GM12878 (cell line): ENCODE measurements around the gene TRIM69. TPM values are rescaled to one million over a fixed set of nuclear protein-coding genes. Genes with fewer than 3 reads are reported as not detected.

Source experiments
- ATF7 ChIP-seq: fragments of 450-650 bp; IDR thresholded peaks from 2 replicates; pipeline ENCODE4 v1.6.1; 2016; ENCODE audit warnings: low read depth, mild to moderate bottlenecking
- BCL11A ChIP-seq: IDR thresholded peaks from 2 replicates; pipeline ENCODE4 v1.6.1; 2011; ENCODE audit warnings: low read depth, low read length
- KDM1A ChIP-seq: fragments of 200-600 bp; sonication (generic); IDR thresholded peaks from 2 replicates; pipeline ENCODE4 v1.6.1; 2016; ENCODE audit warnings: borderline replicate concordance
- NBN ChIP-seq: fragments of 450-650 bp; IDR thresholded peaks from 2 replicates; pipeline ENCODE4 v1.6.1; 2016
- NRF1 ChIP-seq: conservative IDR thresholded peaks from 2 replicates; pipeline ENCODE4 v1.6.1; 2011; ENCODE audit warnings: mild to moderate bottlenecking, low read depth, low read length, improper control_type of control experiment
- PBX3 ChIP-seq: IDR thresholded peaks from 2 replicates; pipeline ENCODE4 v1.6.1; 2011; ENCODE audit warnings: mild to moderate bottlenecking, low read depth, low read length, moderate library complexity; ENCODE audit not compliant: insufficient replicate concordance
- SUPT20H ChIP-seq: IDR thresholded peaks from 2 replicates; pipeline ENCODE4 v1.6.1; 2011; ENCODE audit warnings: low read depth, mild to moderate bottlenecking, low read length, moderate library complexity, borderline replicate concordance; ENCODE audit not compliant: control insufficient read depth
- YY1 ChIP-seq: IDR thresholded peaks from 2 replicates; pipeline ENCODE4 v1.6.1; 2011; ENCODE audit warnings: low read depth, mild to moderate bottlenecking, low read length
- ZBTB40 ChIP-seq: fragments of 450-650 bp; IDR thresholded peaks from 2 replicates; pipeline ENCODE4 v1.6.1; 2016; ENCODE audit warnings: mild to moderate bottlenecking, moderate library complexity, borderline replicate concordance
- polyA plus RNA-seq, 11 experiments: library from polyadenylated mRNA; depleted of rRNA in 4 of 11; unstranded in 6 of 11; stranded (reverse) in 5 of 11; fragments of >200 nt; fragmentation: Nextera tagmentation in 4 of 11; fragmentation: Illumina TruSeq in 1 of 11; extraction: Ambion mirVana in 4 of 11; extraction: Trizol in 1 of 11; gene quantifications; 1 replicate in 1 of 11; 2 replicates in 10 of 11; pipeline versions ENCODE4 v1.2.1 to v1.2.3, GENCODE V29; 2011 to 2016; ENCODE audit warnings: inconsistent platforms in 2 of 11, missing spikeins in 2 of 11, low read depth in 1 of 11
- total RNA-seq, 4 experiments: library from RNA; depleted of rRNA in 3 of 4; stranded (reverse); fragments of >200 nt in 3 of 4; fragmentation: Illumina TruSeq in 1 of 4; extraction: Trizol in 1 of 4; gene quantifications; 2 replicates each; pipeline versions ENCODE4 v1.2.1 to v1.2.3, GENCODE V29; 2013 to 2021
- TF ChIP-seq, protein P1 (sequence below): IDR thresholded peaks from 2 replicates; pipeline ENCODE4 v1.6.1; 2011; ENCODE audit warnings: low read depth, mild to moderate bottlenecking, low read length, moderate library complexity, borderline replicate concordance; ENCODE audit errors: extremely low read depth
- TF ChIP-seq, protein P2 (sequence below): fragments of 450-650 bp; formaldehyde crosslinking; IDR thresholded peaks from 2 replicates; pipeline ENCODE4 v1.4.0; 2020; ENCODE audit warnings: mild to moderate bottlenecking, moderate library complexity

The TRIM69 gene
- total and polyA plus RNA-seq, 10 of the 15 experiments (the other 5 are each of a cell fraction or from before 2014, with no cell fraction given): 11.2 to 52.7 (median 37.8) TPM

DNA sequence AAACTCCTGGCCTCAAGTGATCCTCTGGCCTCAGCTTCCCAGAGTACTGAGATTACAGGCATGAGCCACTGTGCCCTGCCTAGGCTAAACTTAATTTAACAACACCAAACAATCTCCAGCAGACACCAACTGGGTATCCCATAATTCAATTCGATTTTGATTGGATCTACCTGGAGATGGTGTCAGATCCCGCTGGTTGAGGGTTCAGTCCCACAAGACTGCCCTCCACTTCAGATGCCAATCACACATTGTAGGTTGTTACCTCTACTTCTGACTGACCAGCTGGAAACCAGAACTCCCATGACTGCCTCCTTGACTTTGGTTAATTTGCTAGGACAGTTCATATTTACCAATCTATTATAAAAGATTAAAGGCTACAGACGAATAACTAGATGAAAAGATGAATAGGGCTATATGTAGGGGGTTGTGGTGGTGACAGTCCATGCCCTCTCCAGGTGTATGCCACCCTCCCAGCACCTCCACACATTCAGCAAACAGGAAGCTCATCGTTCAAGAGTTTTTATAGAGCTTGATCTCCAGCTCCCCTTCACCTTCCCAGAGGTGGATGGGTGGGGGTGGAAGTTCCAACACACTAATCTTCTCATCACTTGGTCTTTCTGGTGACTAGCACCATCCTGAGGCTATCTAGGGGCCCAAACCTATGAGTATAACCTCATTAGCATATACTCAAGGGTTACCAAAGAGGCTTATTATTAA, 15.7 kb upstream of the TRIM69 start (continued):
- peak; percentile 9 for TF ChIP-seq PBX3
- no peak for TF ChIP-seq BCL11A
- no peak for TF ChIP-seq KDM1A
- no peak for TF ChIP-seq NBN
- TF ChIP-seq, protein P1, sequence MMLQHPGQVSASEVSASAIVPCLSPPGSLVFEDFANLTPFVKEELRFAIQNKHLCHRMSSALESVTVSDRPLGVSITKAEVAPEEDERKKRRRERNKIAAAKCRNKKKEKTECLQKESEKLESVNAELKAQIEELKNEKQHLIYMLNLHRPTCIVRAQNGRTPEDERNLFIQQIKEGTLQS: no peak
- TF ChIP-seq YY1: no peak
- TF ChIP-seq NRF1: no peak
- TF ChIP-seq ZBTB40: no peak
- no peak for TF ChIP-seq ATF7
- no peak for TF ChIP-seq SUPT20H
- TF ChIP-seq, protein P2, sequence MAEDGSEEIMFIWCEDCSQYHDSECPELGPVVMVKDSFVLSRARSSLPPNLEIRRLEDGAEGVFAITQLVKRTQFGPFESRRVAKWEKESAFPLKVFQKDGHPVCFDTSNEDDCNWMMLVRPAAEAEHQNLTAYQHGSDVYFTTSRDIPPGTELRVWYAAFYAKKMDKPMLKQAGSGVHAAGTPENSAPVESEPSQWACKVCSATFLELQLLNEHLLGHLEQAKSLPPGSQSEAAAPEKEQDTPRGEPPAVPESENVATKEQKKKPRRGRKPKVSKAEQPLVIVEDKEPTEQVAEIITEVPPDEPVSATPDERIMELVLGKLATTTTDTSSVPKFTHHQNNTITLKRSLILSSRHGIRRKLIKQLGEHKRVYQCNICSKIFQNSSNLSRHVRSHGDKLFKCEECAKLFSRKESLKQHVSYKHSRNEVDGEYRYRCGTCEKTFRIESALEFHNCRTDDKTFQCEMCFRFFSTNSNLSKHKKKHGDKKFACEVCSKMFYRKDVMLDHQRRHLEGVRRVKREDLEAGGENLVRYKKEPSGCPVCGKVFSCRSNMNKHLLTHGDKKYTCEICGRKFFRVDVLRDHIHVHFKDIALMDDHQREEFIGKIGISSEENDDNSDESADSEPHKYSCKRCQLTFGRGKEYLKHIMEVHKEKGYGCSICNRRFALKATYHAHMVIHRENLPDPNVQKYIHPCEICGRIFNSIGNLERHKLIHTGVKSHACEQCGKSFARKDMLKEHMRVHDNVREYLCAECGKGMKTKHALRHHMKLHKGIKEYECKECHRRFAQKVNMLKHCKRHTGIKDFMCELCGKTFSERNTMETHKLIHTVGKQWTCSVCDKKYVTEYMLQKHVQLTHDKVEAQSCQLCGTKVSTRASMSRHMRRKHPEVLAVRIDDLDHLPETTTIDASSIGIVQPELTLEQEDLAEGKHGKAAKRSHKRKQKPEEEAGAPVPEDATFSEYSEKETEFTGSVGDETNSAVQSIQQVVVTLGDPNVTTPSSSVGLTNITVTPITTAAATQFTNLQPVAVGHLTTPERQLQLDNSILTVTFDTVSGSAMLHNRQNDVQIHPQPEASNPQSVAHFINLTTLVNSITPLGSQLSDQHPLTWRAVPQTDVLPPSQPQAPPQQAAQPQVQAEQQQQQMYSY (CRISPR knock-in tag): 0 out of 2 replicates have a peak, but pooled peaks have one; percentile 14
